K562 (cell line): Measurements from ENCODE around the gene DTHD1.

Experiments used
- EZH2 ChIP-seq: IDR thresholded peaks from 2 replicates; pipeline ENCODE4 v1.6.1; 2012; ENCODE audit warnings: low read depth, mild to moderate bottlenecking, inconsistent platforms, low read length, borderline replicate concordance
- GATA2 ChIP-seq: sonication (generic); formaldehyde crosslinking; IDR thresholded peaks from 2 replicates; pipeline ENCODE4 v1.4.0; 2020; ENCODE audit warnings: mild to moderate bottlenecking, missing genetic modification reagents
- HBP1 ChIP-seq: fragments of 450-650 bp; formaldehyde crosslinking; IDR thresholded peaks from 2 replicates; pipeline ENCODE4 v1.4.0; 2022; ENCODE audit warnings: missing genetic modification characterization
- JUN ChIP-seq, 2 experiments: sonication (generic) in 1 of 2; formaldehyde crosslinking in 1 of 2; IDR thresholded peaks; 2 replicates each; pipeline versions ENCODE4 v1.6.1 to v1.8.0; 2012 to 2022; ENCODE audit warnings: borderline replicate concordance in 2 of 2, mild to moderate bottlenecking in 2 of 2, improper control_type of control experiment in 1 of 2, low read depth in 1 of 2, low read length in 1 of 2, missing genetic modification reagents in 1 of 2
- MXI1 ChIP-seq: IDR thresholded peaks from 2 replicates; pipeline ENCODE4 v1.6.1; 2011; ENCODE audit warnings: low read depth, mild to moderate bottlenecking, improper control_type of control experiment, low read length
- MYBL2 ChIP-seq, 2 experiments: fragments of 450-650 bp in 1 of 2; sonication (generic) in 1 of 2; formaldehyde crosslinking in 1 of 2; IDR thresholded peaks; 2 replicates each; pipeline versions ENCODE4 v1.6.1 to v1.8.1; 2017 to 2022; ENCODE audit warnings: borderline replicate concordance in 1 of 2, inconsistent platforms in 1 of 2, low read depth in 1 of 2, mild to moderate bottlenecking in 1 of 2, missing genetic modification reagents in 1 of 2, moderate library complexity in 1 of 2
- NFYB ChIP-seq: IDR thresholded peaks from 2 replicates; pipeline ENCODE4 v1.6.1; 2011; ENCODE audit warnings: mild to moderate bottlenecking, moderate library complexity; ENCODE audit not compliant: insufficient read length; ENCODE audit errors: extremely low read depth
- NR2C2 ChIP-seq, 2 experiments: fragments of 200-800 bp in 1 of 2; sonication (Bioruptor generic) in 1 of 2; sonication (generic) in 1 of 2; formaldehyde crosslinking in 1 of 2; IDR thresholded peaks; 2 replicates each; pipeline versions ENCODE4 v1.6.1 to v1.8.0; 2016 to 2022; ENCODE audit warnings: mild to moderate bottlenecking in 1 of 2, missing compliant biosample characterization in 1 of 2, missing genetic modification characterization in 1 of 2, missing genetic modification reagents in 1 of 2
- PHF8 ChIP-seq: fragments of 200-600 bp; sonication (generic); IDR thresholded peaks from 2 replicates; pipeline ENCODE4 v1.6.1; 2012; ENCODE audit warnings: mixed run types, mild to moderate bottlenecking, inconsistent platforms, low read length, moderate library complexity, borderline replicate concordance
- ZNF274 ChIP-seq: IDR thresholded peaks from 2 replicates; pipeline ENCODE4 v1.6.1; 2011; ENCODE audit warnings: low read depth, mild to moderate bottlenecking, low read length, moderate library complexity, borderline replicate concordance
- ZNF449 ChIP-seq: fragments of 250-450 bp; sonication (Bioruptor Pico); IDR thresholded peaks from 2 replicates; pipeline ENCODE4 v1.8.0; 2022; ENCODE audit warnings: moderate library complexity, mild to moderate bottlenecking, inconsistent platforms
- TF ChIP-seq, protein P1 (sequence below), 3 experiments: IDR thresholded peaks in 2 of 3; conservative IDR thresholded peaks in 1 of 3; 2 replicates each; pipeline ENCODE4 v1.5.1; 2011 to 2012; ENCODE audit warnings: low read length in 3 of 3, mild to moderate bottlenecking in 3 of 3, control low read depth in 2 of 3, improper control_type of control experiment in 1 of 3, inconsistent platforms in 1 of 3, low read depth in 1 of 3, mixed read lengths in 1 of 3, moderate library complexity in 1 of 3; ENCODE audit not compliant: insufficient read depth in 2 of 3

GRCh38 chr4:36267486-36268268 lies 13.7 kb upstream of the DTHD1 start:
- TF ChIP-seq, protein P1, sequence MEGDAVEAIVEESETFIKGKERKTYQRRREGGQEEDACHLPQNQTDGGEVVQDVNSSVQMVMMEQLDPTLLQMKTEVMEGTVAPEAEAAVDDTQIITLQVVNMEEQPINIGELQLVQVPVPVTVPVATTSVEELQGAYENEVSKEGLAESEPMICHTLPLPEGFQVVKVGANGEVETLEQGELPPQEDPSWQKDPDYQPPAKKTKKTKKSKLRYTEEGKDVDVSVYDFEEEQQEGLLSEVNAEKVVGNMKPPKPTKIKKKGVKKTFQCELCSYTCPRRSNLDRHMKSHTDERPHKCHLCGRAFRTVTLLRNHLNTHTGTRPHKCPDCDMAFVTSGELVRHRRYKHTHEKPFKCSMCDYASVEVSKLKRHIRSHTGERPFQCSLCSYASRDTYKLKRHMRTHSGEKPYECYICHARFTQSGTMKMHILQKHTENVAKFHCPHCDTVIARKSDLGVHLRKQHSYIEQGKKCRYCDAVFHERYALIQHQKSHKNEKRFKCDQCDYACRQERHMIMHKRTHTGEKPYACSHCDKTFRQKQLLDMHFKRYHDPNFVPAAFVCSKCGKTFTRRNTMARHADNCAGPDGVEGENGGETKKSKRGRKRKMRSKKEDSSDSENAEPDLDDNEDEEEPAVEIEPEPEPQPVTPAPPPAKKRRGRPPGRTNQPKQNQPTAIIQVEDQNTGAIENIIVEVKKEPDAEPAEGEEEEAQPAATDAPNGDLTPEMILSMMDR (IDR thresholded peaks at IDR 0.05 in 2 of 3, conservative IDR thresholded peaks at IDR 0.05 in 1 of 3; ENCODE audit: insufficient read depth in 2 of 3, low read depth in 1 of 3, low read length in 3 of 3): no peak
- TF ChIP-seq NFYB: no peak
- no peak for TF ChIP-seq ZNF274
- no peak for TF ChIP-seq PHF8
- no peak for TF ChIP-seq EZH2
- no peak for TF ChIP-seq GATA2
- no peak for TF ChIP-seq HBP1 (CRISPR knock-in tag)
- no peak for TF ChIP-seq MXI1
- TF ChIP-seq JUN (IDR thresholded peaks at IDR 0.05; ENCODE audit: borderline replicate concordance, low read depth, low read length): no peak
- TF ChIP-seq JUN (CRISPR knock-in tag; IDR thresholded peaks at IDR 0.05; ENCODE audit: borderline replicate concordance): no peak
- TF ChIP-seq MYBL2 (IDR thresholded peaks at IDR 0.05; ENCODE audit: low read depth): no peak
- TF ChIP-seq MYBL2 (CRISPR knock-in tag; IDR thresholded peaks at IDR 0.05; ENCODE audit: borderline replicate concordance): no peak
- no peak for TF ChIP-seq NR2C2 (CRISPR knock-in tag; IDR thresholded peaks at IDR 0.05)
- TF ChIP-seq NR2C2 (tag; IDR thresholded peaks at IDR 0.05): no peak
- TF ChIP-seq ZNF449 (CRISPR knock-in tag): no peak
